K562 (cell line): ENCODE data around the gene NAIF1. TPM values are rescaled to one million over a fixed set of nuclear protein-coding genes. Genes with fewer than 3 reads are reported as not detected.
A peak's percentile ranks its signal among the peaks of the same experiment; 100 is the strongest.

ENCODE experiments used
- ATAC-seq: fragments of 200-7000 bp; cut with Tn5 transposase; 3 replicates; pipeline ENCODE4 v1.9.1; 2020; ENCODE audit warnings: moderate library complexity
- BruUV-seq: library from RNA; stranded (reverse); fragments of 400-500 nt; replicated peaks from 2 replicates; lab custom pipeline; 2021; lab: Mats Ljungman, UMichigan
- CTCF ChIA-PET: fragments of 300-600 bp; formaldehyde crosslinking; extraction: SDS; loops from one replicate; lab custom pipeline; 2021; ENCODE audit warnings: low intra/inter-chr PET ratio; lab: Yijun Ruan, JAX
- POLR2A ChIA-PET: fragments of 300-600, 350-650 bp; sonication (Branson Sonifier 250); formaldehyde crosslinking; extraction: SDS; loops from one replicate; lab custom pipeline; 2021; ENCODE audit warnings: antibody characterized with exemption, inconsistent platforms; lab: Yijun Ruan, JAX
- DNase-seq, 4 experiments: peaks; one replicate each; pipeline versions ENCODE4 v3.0.0 to v3.0.0-alpha.2; 2011 to 2018; ENCODE audit warnings: low spot score in 3 of 4, mixed read lengths in 3 of 4; ENCODE audit errors: extremely low read depth in 1 of 4
- FAIRE-seq: peaks from 2 replicates; lab custom pipeline; 2011; peaks lifted over from hg19 to GRCh38; lab: Jason Lieb, UNC
- H2AFZ ChIP-seq: 2 replicates; pipeline ENCODE4 v1.6.0; 2011; ENCODE audit warnings: low read depth, low read length, control low read depth, inconsistent platforms
- H3K27ac ChIP-seq: fragments of 200-600 bp; 3 replicates; pipeline ENCODE4 v1.8.0; 2011; ENCODE audit warnings: low read depth, mild to moderate bottlenecking, control low read depth, inconsistent platforms, low read length, moderate library complexity, mixed read lengths; ENCODE audit errors: extremely low read depth
- H3K27me3 ChIP-seq, 2 experiments: fragments of 300-600 bp in 1 of 2; 2 replicates in 1 of 2; 3 replicates in 1 of 2; pipeline versions ENCODE4 v1.6.0 to v1.8.0; 2011; ENCODE audit warnings: inconsistent platforms in 2 of 2, low read length in 2 of 2, mild to moderate bottlenecking in 1 of 2, mixed read lengths in 1 of 2, moderate library complexity in 1 of 2; ENCODE audit not compliant: control insufficient read depth in 2 of 2, insufficient read depth in 2 of 2
- H3K36me3 ChIP-seq: fragments of 300-600 bp; 3 replicates; pipeline ENCODE4 v1.8.0; 2011; ENCODE audit warnings: mild to moderate bottlenecking, low read length, inconsistent platforms; ENCODE audit not compliant: control insufficient read depth, insufficient read depth
- H3K4me1 ChIP-seq, 2 experiments: fragments of 200-600 bp in 1 of 2; replicated peaks in 1 of 2; 2 replicates in 1 of 2; 3 replicates in 1 of 2; pipeline versions ENCODE4 v1.5.1 to v1.8.0; 2011; ENCODE audit warnings: inconsistent platforms in 2 of 2, low read length in 2 of 2, mild to moderate bottlenecking in 1 of 2, mixed read lengths in 1 of 2, moderate library complexity in 1 of 2; ENCODE audit not compliant: control insufficient read depth in 2 of 2, insufficient read depth in 2 of 2
- H3K4me2 ChIP-seq: 2 replicates; pipeline ENCODE4 v1.6.1; 2011; ENCODE audit warnings: low read length, control low read depth, inconsistent platforms, mixed read lengths; ENCODE audit not compliant: insufficient read depth
- H3K4me3 ChIP-seq: fragments of 200-600 bp; sonication (generic), shearing (Covaris generic); 2 replicates; pipeline ENCODE4 v1.5.1; 2016; ENCODE audit warnings: control low read depth, inconsistent platforms
- H3K79me2 ChIP-seq: fragments of 200-600 bp; 3 replicates; pipeline ENCODE4 v1.8.0; 2011; ENCODE audit warnings: low read length, inconsistent platforms; ENCODE audit not compliant: control insufficient read depth, insufficient read depth
- H3K9ac ChIP-seq, 2 experiments: 2 replicates each; pipeline versions ENCODE4 v1.6.0 to v1.6.1; 2011; ENCODE audit warnings: low read depth in 2 of 2, low read length in 2 of 2, control low read depth in 1 of 2, inconsistent platforms in 1 of 2, mild to moderate bottlenecking in 1 of 2, mixed read lengths in 1 of 2; ENCODE audit not compliant: insufficient read depth in 1 of 2
- H3K9me1 ChIP-seq: one replicate; pipeline ENCODE4 v1.6.0; 2011; ENCODE audit warnings: inconsistent platforms, mild to moderate bottlenecking, low read length, moderate library complexity; ENCODE audit not compliant: control insufficient read depth, insufficient read depth
- H3K9me3 ChIP-seq: replicated peaks from 2 replicates; pipeline ENCODE4 v1.5.1; 2011; ENCODE audit warnings: low read depth, low read length, inconsistent platforms; ENCODE audit not compliant: control insufficient read depth, insufficient read depth
- H4K20me1 ChIP-seq: replicated peaks from 2 replicates; pipeline ENCODE4 v1.6.1; 2011; ENCODE audit warnings: low read length, inconsistent platforms, mixed read lengths; ENCODE audit not compliant: control insufficient read depth, insufficient read depth
- ATF2 ChIP-seq: sonication (generic); formaldehyde crosslinking; IDR thresholded peaks from 2 replicates; pipeline ENCODE4 v1.8.1; 2022; ENCODE audit warnings: missing genetic modification reagents
- DMBX1 ChIP-seq: fragments of 250-450 bp; sonication (Bioruptor Pico); IDR thresholded peaks from 2 replicates; pipeline ENCODE4 v1.8.0; 2022; ENCODE audit warnings: inconsistent platforms, mild to moderate bottlenecking, moderate library complexity, borderline replicate concordance
- ETV5 ChIP-seq: sonication (generic); formaldehyde crosslinking; IDR thresholded peaks from 2 replicates; pipeline ENCODE4 v1.4.0; 2020; ENCODE audit warnings: low read depth, mild to moderate bottlenecking, missing genetic modification reagents
- MCM2 ChIP-seq: fragments of 450-650 bp; IDR thresholded peaks from 2 replicates; pipeline ENCODE4 v1.6.1; 2017; ENCODE audit warnings: low read depth, mild to moderate bottlenecking
- POLR2A ChIP-seq: fragments of 450-650 bp; conservative IDR thresholded peaks from 2 replicates; pipeline ENCODE4 v1.6.1; 2016
- SUPT5H ChIP-seq: fragments of 450-650 bp; IDR thresholded peaks from 2 replicates; pipeline ENCODE4 v1.6.1; 2016
- THRB ChIP-seq: fragments of 450-650 bp; formaldehyde crosslinking; conservative IDR thresholded peaks from 2 replicates; pipeline ENCODE4 v1.4.0; 2022; ENCODE audit warnings: mild to moderate bottlenecking, missing genetic modification characterization
- ZFX ChIP-seq: sonication (generic); formaldehyde crosslinking; IDR thresholded peaks from 2 replicates; pipeline ENCODE4 v1.8.0; 2022; ENCODE audit warnings: mild to moderate bottlenecking, missing genetic modification reagents, moderate library complexity
- ZNF561 ChIP-seq: fragments of 450-650 bp; formaldehyde crosslinking; conservative IDR thresholded peaks from 2 replicates; pipeline ENCODE4 v1.4.0; 2020; ENCODE audit warnings: mild to moderate bottlenecking, moderate library complexity
- WGBS: fragments of 100-300 bp; shearing (Covaris generic); methylation state at CpG from one replicate; pipeline ENCODE4 v1.1.6; 2016; ENCODE audit warnings: low coverage, mixed read lengths; ENCODE audit not compliant: insufficient coverage; ENCODE audit errors: missing lambda C conversion rate; 5-methylcytosine and 5-hydroxymethylcytosine counted together
- in situ Hi-C: fragments of 300-500 bp; cut with MboI; formaldehyde crosslinking; loops from 4 replicates; pipeline ENCODE4 v1.15.0; 2018; ENCODE audit warnings: inconsistent platforms, mixed read lengths
- intact Hi-C: fragments of 100-400 bp; cut with micrococcal nuclease; formaldehyde crosslinking; loops from 2 replicates; pipeline ENCODE4 v1.14.2; 2022
- polyA plus RNA-seq, 8 experiments: library from polyadenylated mRNA; depleted of rRNA in 4 of 8; stranded (reverse) in 5 of 8; unstranded in 3 of 8; fragments of >200 nt; fragmentation: Nextera tagmentation in 2 of 8; fragmentation: Illumina TruSeq in 1 of 8; extraction: Ambion mirVana in 2 of 8; extraction: Trizol in 1 of 8; gene quantifications; 2 replicates each; pipeline versions ENCODE4 v1.2.1 to v1.2.3, GENCODE V29; 2011 to 2014; ENCODE audit warnings: inconsistent platforms in 1 of 8, missing spikeins in 1 of 8
- total RNA-seq, 7 experiments: library from RNA; depleted of rRNA in 6 of 7; stranded (reverse); fragments of >200 nt in 6 of 7; fragmentation: Illumina TruSeq in 2 of 7; extraction: Trizol in 2 of 7; gene quantifications; 2 replicates each; pipeline versions ENCODE4 v1.2.1 to v1.2.3, GENCODE V29; 2011 to 2021; ENCODE audit warnings: low replicate concordance in 1 of 7

NAIF1 gene
- total and polyA plus RNA-seq, 9 of the 15 experiments (the other 6 are each of a cell fraction or from before 2014, with no cell fraction given): 4.8 to 26.6 (median 17.2) TPM

- TF ChIP-seq ATF2 (CRISPR knock-in tag): no peak
- TF ChIP-seq, all 486 proteins: peak for 8
Observed at GRCh38 chr9:128109050-128109709, 42.1 kb upstream of the NAIF1 start (continued).

- CTCF ChIA-PET: interaction anchor here (0.6 kb wide), 1 partner anchor 36 kb away, joined by 3 read pairs; no protein-coding TSS in a partner anchor
Observed at GRCh38 chr9:128108269-128109049, 41.3 kb upstream of the NAIF1 start.

More at GRCh38 chr9:128108269-128109049, 41.3 kb upstream of the NAIF1 start:
- TF ChIP-seq THRB: 0 out of 2 replicates have a peak, but pooled peaks have one; percentile 28
- no peak for TF ChIP-seq DMBX1
- peak; percentile 6; the same call in 1 of the 2 replicates for TF ChIP-seq SUPT5H
- TF ChIP-seq ZFX (CRISPR knock-in tag): no peak
- no peak for TF ChIP-seq MCM2
- TF ChIP-seq POLR2A: peak; percentile 50; the same call in 1 of the 2 replicates
- TF ChIP-seq ETV5 (CRISPR knock-in tag): no peak
- no peak for TF ChIP-seq ZNF561 (CRISPR knock-in tag)
- 66% methylated on average over 13 of the region's 15 CpGs for whole genome bisulfite sequencing
- in situ Hi-C loops (no loop called here), intact Hi-C loops (no loop called here)
- H2AFZ ChIP-seq: no peak overlapping the region
- DNase-seq (no peak), FAIRE-seq (no peak), ATAC-seq (no peak)
- peak overlapping the region in 1 of 2 experiments; percentile 76; a peak in 2 of 4 replicates for H3K9ac ChIP-seq
- no peaks in the 10 kb centered on the region for H3K27me3 ChIP-seq
- TSS peak; percentile 27 for BruUV-seq
- peaks cover 11 to 44% of the 10 kb centered on the region in 2 experiments; a peak in 4 of 5 replicates for H3K4me1 ChIP-seq
- H3K4me3 ChIP-seq: no peak overlapping the region
- H3K9me3 ChIP-seq: no peaks in the 10 kb centered on the region
- H3K27ac ChIP-seq: peak overlapping the region; percentile 24; the same call in 1 of the 3 replicates
- no peaks in the 10 kb centered on the region for H4K20me1 ChIP-seq
- H3K4me2 ChIP-seq: no peak overlapping the region
- H3K36me3 ChIP-seq: peaks cover 66% of the 10 kb centered on the region
- H3K9me1 ChIP-seq: no peaks in the 10 kb centered on the region
- H3K79me2 ChIP-seq: peaks cover 4% of the 10 kb centered on the region; the same call in 1 of the 3 replicates
- POLR2A ChIA-PET: interaction anchor here (1.6 to 2.0 kb wide), 2 partner anchors 10 to 16 kb away, joined by 4 to 13 read pairs; no protein-coding TSS in a partner anchor
